Fibroblast of the aortic adventitia (primary cell): ENCODE measurements around the gene ASS1. TPM values are rescaled to one million over a fixed set of nuclear protein-coding genes. Genes with fewer than 3 reads are reported as not detected.

Source experiments
- DNase-seq: peaks from one replicate; pipeline ENCODE4 v3.0.0-alpha.2; 2010; ENCODE audit warnings: low read depth
- H3K4me3 ChIP-seq: 2 replicates; pipeline ENCODE4 v1.5.1; 2011; ENCODE audit warnings: low read depth, mild to moderate bottlenecking, control low read depth, low read length, moderate library complexity
- CTCF ChIP-seq: IDR thresholded peaks from 2 replicates; pipeline ENCODE4 v1.5.1; 2011; ENCODE audit warnings: mild to moderate bottlenecking, low read length, control low read depth, inconsistent platforms; ENCODE audit not compliant: insufficient read depth
- total RNA-seq: library from RNA; depleted of rRNA; stranded (reverse); fragments of >200 nt; gene quantifications from 2 replicates; pipeline ENCODE4 v1.2.3, GENCODE V29; 2012; ENCODE audit warnings: low replicate concordance

The ASS1 gene
- total RNA-seq, 1 donor: 73.1 TPM

GRCh38 chr9:130429381-130429780, 15.4 kb upstream of the ASS1 start:
- TF ChIP-seq CTCF: no peak
- no peak overlapping the region for H3K4me3 ChIP-seq
- DNase-seq: no peak

- no peak for DNase-seq
- no peak for TF ChIP-seq CTCF
- no peak overlapping the region for H3K4me3 ChIP-seq
Observed at GRCh38 chr9:130429831-130430230, 14.9 kb upstream of the ASS1 start.

DNA sequence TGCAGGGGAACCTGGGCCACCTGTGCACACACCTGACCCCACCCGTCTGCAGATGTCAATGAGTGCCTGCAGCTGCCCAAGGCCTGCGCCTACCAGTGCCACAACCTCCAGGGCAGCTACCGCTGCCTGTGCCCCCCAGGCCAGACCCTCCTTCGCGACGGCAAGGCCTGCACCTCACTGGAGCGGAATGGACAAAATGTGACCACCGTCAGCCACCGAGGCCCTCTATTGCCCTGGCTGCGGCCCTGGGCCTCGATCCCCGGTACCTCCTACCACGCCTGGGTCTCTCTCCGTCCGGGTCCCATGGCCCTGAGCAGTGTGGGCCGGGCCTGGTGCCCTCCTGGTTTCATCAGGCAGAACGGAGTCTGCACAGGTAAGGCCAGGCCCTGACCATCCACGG, 14.5 kb upstream of the ASS1 start:
- no peak overlapping the region for H3K4me3 ChIP-seq
- TF ChIP-seq CTCF: no peak
- DNase-seq: no peak

GRCh38 chr9:130430734-130431535, 13.8 kb upstream of the ASS1 start:
- no peak for DNase-seq
- TF ChIP-seq CTCF: no peak
- no peak overlapping the region for H3K4me3 ChIP-seq

DNA sequence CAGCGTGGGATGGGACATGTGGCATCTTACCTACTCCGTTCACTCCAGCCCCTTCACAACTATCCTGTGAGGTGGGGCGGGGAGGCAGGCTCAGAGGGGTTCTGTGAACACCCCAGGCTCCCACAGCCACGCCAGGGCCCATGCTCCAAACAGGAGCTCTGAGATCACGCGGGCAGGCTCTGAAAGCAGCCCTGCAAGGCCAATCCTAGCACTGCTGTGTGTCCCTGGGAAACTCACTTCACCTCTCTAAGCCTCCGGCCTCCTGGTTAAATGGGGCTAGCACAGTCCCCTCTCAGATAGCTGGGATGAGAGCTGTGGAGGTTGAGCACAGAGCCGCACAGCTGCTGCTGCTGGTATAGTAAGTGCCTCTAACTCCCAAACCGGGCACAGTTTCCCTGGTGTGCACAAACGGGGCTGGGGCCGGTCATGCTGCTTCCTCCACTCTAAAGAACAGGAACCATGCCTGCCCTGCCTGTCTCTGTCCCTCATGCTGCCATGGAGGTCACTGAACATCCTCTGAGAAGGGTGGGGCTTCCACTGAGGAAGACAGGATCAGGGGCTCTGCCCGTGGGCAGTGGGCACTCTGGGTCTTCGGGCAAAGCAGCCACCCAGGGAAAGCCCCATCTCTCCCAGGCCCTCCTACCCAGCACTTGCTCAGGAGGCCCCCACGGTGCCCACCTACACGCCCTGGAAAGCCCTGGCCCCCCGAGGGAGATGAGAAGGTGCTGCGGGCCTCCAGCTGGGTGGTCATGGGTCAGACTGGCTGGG, 13.0 kb upstream of the ASS1 start:
- no peak for DNase-seq
- no peak overlapping the region for H3K4me3 ChIP-seq
- TF ChIP-seq CTCF: no peak

DNA sequence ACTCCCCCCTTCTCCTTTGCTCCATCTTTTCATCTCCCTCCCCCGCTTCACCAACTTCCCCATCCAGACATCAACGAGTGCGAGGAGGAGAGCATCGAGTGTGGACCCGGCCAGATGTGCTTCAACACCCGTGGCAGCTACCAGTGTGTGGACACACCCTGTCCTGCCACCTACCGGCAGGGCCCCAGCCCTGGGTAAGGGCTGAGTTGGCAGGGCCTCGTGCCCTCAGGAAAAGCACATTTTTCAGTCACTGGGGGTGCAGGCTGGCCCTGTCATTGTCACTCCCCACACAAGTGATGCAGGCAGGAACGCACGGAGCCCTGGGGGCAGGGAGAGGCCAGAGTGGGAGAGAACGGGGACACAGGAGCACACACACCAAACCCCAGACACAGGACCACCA, 12.4 kb upstream of the ASS1 start:
- H3K4me3 ChIP-seq: no peak overlapping the region
- no peak for TF ChIP-seq CTCF
- DNase-seq: no peak
